Stimulated activated CD4-positive, alpha-beta T cell treated with anti-CD3 and anti-CD28 coated beads, Interleukin-15, amount 100 ng/mL, for 48 hours (primary cell): Measurements from ENCODE around the gene ATP9B.
A peak's percentile ranks its signal among the peaks of the same experiment; 100 is the strongest.

Experiments
- DNase-seq, 2 donors: peaks; one replicate each; pipeline ENCODE4 v3.0.0-alpha.2; 2020; ENCODE audit warnings: low read depth in 2 of 2

Gene ATP9B

DNA sequence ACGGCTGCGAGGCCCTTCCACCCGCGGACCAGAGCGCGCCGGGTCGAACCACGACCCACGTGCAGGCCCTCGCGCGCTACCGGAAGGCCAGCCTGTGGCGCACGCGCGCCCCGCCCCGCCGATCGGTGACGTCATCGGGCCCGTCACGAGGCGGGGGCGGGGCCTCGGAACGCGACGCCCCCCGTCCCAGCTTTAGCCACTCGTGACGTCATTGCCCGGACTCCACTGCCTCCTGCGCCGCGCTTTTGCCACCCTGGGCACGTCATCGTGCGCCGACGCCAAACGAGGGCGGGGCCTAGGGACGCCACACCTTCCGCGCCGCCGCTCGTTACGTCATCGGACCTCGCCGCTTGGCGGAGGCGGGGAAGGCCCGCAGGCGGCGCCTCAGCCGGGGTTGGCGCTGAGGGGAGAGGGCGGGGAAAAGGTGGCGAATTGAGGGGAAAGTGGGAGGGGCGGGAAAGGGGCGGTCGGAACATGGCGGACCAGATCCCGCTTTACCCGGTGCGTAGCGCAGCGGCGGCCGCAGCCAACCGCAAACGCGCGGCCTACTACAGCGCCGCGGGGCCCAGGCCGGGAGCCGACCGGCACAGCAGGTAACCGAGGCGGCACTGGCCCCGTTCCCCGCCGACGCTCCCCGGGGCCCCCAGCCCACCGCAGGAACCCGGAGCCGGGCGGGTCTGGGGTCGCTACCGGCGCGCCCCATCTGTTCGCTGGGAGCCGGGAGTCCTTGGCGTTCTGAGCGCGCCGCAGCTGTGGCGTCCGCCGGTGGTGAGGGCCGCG, at the start of gene ATP9B:
TSS of gene ATP9B (plus strand) at position 458 of the 780 bp plus-strand sequence. CDS start at position 475, 17 bp downstream.
- peak; percentile 97 to 98 for DNase-seq

GRCh38 chr18:79019881-79020280, 49.3 kb upstream of the ATP9B start:
- DNase-seq: no peak

GRCh38 chr18:79022603-79023002, 46.6 kb upstream of the ATP9B start:
- DNase-seq: no peak

GRCh38 chr18:79026491-79026890, 42.7 kb upstream of the ATP9B start:
- no peak for DNase-seq

DNA sequence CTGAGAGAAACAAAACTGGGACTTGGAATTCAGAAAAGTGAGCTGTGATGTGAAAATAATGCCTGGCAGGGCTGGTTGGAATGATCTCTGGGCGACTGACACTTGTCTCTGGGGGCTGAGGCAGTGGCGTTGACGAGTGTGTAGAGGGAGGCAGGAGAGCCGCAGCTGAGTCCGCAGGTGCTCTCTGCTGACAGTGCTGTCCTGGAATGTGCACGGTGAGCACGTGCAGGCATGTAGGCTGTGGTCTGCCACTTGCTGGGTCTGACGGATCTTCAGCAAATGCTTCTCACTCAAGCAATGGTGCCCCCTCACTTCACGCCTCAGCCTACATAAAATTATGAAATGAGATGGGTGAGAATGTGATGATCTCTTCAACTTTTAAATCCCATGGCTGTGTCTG, 38.5 kb upstream of the ATP9B start:
- DNase-seq: no peak

- no peak for DNase-seq
Observed at GRCh38 chr18:79042276-79042675, 26.9 kb upstream of the ATP9B start.

DNA sequence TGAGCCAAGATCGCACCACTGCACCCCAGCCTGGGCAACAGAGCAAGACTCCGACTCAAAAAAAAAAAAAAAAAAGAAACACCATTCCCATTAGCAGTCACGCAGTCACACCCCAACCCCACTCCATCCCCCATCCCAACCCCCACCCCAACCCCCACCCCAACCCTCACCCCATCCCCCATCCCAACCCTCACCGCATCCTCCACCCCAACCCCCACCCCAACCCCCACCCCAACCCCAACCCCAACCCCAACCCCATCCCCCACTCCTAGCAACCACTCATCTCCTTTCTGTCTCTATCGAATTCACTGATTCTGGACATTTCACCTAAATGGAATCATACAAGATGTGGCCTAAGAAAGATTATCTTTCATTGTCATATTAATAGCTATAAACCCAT, 25.9 kb upstream of the ATP9B start:
- no peak for DNase-seq

- DNase-seq: no peak
Observed at GRCh38 chr18:79046522-79046921, 22.7 kb upstream of the ATP9B start.

DNA sequence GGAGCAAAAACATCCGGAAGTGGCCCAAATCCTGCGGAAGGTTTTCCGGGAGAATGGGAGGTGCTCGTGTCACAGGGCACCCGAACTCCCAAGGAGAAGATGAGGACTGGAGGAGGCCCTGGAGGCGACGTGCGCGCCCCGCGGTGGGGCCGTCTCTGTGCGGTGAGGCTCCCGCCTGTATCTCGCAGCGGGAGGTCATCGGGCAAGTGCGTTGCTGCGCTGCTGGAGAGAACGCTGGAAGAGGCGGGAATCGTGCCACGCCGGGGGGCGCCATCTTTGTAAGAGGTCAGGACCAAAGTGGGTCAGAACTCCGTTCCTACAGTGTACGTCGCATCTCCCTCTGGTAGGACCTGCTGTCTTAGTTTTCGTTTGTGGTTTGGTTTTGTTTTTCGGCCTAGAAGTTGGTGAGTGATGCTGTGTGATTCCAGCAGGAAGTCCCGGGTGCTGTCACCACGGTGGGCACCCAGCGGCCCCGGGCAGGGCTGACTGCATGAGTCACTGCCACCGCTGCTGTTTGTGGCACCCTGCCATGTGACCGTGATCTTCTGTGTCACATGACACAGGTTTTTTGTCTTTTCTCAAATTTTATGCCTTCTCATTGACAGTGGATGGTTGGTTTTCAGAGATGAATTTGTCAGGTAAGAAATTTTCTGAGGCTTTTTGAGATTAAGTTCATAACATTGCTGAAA, 21.5 kb upstream of the ATP9B start:
- no peak for DNase-seq

DNA sequence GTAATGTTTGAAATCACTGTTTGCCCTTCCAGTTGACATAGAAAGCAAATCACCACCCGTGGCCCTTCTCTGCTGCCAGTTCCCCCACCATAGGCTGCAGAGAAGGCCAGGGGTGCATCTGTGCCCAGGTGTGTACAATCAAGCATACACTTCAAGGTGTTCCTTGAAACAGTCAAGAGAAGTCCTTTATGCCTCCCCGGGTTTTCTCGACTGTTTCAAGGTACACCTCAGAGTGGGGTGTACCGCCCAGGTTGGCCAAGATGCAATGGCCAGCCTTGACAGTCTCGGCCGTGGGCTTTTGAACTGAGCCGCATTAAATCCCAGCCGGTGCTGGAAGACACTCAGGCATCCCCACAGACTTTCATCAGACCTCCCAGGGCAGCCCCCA, 21.0 kb upstream of the ATP9B start:
- DNase-seq: no peak

- DNase-seq: no peak
Observed at GRCh38 chr18:79049506-79049905, 19.7 kb upstream of the ATP9B start.

- DNase-seq: no peak
Observed at GRCh38 chr18:79050005-79050404, 19.2 kb upstream of the ATP9B start.

DNA sequence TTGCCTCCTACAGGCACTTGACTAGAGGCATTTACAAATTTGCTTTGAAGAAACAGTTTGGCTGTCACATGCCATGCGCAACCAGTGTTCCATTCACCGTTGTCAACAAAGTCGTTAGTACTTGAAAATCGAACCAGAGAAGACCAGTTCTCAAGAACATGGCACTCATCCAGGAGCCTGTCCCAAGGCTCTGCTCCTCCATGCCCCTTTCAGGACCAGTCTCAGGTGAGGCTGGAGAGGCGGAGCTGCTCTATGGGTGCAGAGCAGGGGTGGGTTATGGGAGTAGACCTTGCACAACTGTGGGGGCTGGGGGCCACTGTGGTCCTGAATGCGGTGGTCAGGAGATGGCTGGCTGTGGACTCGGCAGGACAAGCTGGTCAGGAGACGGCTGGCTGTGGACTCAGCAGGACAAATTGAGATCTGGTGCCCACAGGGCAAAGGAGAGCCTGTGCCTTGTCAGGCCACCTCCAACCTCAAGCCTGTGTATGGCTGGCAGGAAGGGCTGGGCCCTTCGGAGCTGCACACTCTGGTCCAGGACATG, 12.3 kb upstream of the ATP9B start:
- no peak for DNase-seq

DNA sequence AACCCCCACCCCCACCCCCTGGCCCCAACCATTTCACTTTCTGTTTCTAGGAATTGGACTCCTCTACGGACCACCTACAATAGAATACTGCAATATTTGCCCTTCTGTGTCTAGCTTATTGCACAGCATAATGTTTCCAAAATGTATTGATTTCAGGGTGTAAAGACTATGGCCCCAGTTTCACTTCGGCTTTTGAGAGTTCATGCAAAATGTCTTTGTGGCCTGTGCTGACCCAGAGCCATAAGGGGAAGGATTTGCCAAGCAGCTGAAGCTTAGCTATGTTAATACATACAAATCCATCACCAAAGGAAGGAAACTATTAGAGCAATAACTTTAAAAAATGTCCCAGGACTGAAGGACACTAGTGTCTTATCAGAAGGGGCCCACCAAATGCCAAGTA, 11.2 kb upstream of the ATP9B start:
- DNase-seq: no peak

GRCh38 chr18:79062806-79063205, 6.4 kb upstream of the ATP9B start:
- DNase-seq: no peak

GRCh38 chr18:79064228-79064627, 5.0 kb upstream of the ATP9B start:
- DNase-seq: no peak

- no peak for DNase-seq
Observed at GRCh38 chr18:79065802-79066201, 3.4 kb upstream of the ATP9B start.

DNA sequence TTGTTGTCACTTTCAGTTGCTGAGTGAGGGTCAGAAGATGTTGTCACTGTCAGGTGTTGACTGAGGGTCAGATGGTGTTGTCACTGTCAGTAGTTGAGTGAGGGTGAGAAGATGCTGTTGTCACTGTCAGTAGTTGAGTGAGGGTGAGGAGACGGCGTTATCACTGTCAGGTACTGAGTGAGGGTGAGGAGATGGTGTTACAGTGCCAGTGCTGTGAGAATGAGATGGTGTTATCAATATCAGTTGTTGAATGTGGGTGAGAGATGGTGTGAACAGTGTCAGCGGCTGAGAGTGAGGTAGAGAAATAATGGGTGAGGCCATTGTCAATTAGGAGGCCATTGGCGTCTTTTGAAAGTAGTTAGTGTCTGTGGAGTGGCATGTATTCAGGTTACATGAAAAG, 1.6 kb upstream of the ATP9B start:
- no peak for DNase-seq

DNA sequence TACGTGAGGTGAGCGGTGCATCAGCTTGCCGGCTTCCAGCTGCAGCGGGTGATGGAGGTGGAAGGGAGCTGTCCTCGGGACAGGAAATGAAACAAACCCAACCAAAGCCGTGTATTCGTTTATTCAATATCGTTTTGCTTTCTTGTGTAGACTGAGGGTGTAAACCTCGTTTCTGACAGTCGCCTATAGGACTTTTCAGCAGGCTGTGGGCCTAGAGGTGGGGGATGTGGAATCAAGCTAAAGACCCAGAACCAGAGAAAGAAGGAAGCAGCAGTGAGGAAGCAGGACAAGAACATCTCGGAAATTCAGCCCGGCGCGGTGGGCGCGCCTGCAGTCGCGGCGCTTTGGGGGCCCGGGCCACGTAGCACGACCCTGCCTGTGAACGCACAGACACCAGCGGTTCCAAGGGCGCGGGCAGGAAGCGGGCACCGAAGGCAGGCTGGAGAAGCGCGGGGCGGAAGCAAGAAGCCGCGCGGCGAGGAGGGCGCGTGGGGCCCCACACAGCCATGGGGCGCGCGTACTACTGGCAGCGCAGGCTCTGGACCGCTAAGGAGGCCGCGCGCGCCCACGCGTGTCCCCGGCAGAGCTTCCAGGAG, 755 bp upstream of the ATP9B start:
- peak; percentile 6 to 7 for DNase-seq

DNA sequence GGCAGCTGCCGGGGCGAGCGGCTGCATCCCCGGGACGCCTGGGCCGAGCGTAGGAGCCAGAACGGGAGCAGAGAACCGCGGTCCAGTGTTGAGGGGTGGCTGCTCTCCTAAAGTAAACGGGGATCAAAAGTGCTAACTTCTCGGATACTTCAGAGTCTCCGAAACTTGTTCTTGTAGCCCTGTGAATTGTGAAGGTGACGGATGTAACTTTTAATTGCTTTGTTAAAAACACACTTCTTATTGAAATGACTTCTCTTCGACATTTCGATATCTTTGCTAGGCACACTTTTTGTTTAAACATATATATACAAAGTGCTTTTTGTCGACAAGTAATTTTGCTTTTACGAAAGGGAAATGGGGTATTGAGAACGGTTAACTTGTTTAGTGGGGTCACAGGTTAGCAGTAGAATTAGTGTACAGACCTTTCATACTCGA, 540 bp downstream of the ATP9B start:
- no peak for DNase-seq

- no peak for DNase-seq
Observed at GRCh38 chr18:79070486-79070885, 1.3 kb downstream of the ATP9B start.

DNA sequence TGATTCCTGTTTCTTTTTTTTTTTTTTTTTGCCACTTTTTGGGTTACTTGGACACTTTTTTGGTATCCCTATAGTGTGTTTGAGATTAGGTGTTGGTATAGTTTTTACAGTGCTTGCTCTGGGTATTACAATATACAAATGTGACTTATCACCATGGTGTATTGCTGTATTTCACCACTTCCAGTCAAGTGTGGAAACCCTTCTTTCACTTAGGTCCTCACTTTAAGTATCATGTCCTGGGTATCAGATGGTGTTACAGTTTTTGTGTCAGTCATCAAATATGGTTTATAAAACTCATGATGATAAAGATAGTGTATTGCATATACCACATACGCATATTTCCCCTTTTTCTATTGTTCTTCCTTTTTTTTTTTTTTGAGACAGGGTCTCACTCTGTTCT, 1.8 kb downstream of the ATP9B start:
- DNase-seq: no peak
